Adipocyte (in vitro differentiated cells): Measurements from ENCODE around the gene DHRS13.

Source experiments
- DNase-seq: peaks from one replicate; pipeline ENCODE4 v3.0.0-alpha.2; 2015; ENCODE audit warnings: low read depth
- H3K27me3 ChIP-seq: replicated peaks from 2 replicates; pipeline ENCODE4 v1.7.0; 2013; ENCODE audit warnings: mild to moderate bottlenecking, low read length, moderate library complexity; ENCODE audit not compliant: control insufficient read depth, insufficient read depth
- H3K36me3 ChIP-seq: 2 replicates; pipeline ENCODE4 v1.7.0; 2013; ENCODE audit warnings: low read length, mild to moderate bottlenecking, moderate library complexity; ENCODE audit not compliant: control insufficient read depth, insufficient read depth, severe bottlenecking
- H3K4me1 ChIP-seq: 2 replicates; pipeline ENCODE4 v1.7.0; 2013; ENCODE audit warnings: mild to moderate bottlenecking, low read length, moderate library complexity; ENCODE audit not compliant: control insufficient read depth, insufficient read depth
- H3K4me3 ChIP-seq: 2 replicates; pipeline ENCODE4 v1.7.0; 2013; ENCODE audit warnings: mild to moderate bottlenecking, low read length, moderate library complexity
- H3K9ac ChIP-seq: 2 replicates; pipeline ENCODE4 v1.7.0; 2013; ENCODE audit warnings: mild to moderate bottlenecking, low read length, moderate library complexity
- H3K9me3 ChIP-seq: 2 replicates; pipeline ENCODE4 v1.7.0; 2013; ENCODE audit warnings: mild to moderate bottlenecking, low read length, moderate library complexity; ENCODE audit not compliant: control insufficient read depth

DHRS13 gene

DNA sequence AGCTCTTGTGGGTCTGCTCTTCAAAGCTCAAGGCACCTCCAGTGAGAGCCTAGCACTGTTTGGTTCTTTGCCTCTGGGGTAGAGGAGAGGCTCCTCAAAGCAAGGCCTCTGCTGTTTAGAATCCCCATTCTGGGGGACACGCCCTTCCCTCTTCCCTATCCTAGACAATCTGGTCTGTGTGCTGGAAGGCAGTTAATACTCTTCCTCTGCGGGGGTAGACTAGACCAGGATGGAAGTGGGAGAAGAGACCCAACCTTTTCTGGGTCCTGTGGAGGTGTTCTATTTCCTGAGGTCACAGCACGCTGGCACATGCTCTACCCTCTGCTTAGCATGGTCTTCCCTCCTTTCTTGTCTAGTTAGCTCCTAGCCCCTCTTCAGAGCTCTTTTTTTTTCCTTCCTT lies 40.3 kb downstream of the DHRS13 start:
- DNase-seq: no peak
- peaks cover 25% of the 10 kb centered on the region for H3K36me3 ChIP-seq

GRCh38 chr17:28861393-28862203 lies 41.3 kb downstream of the DHRS13 start:
- peaks cover 25% of the 10 kb centered on the region for H3K36me3 ChIP-seq
- H3K9me3 ChIP-seq: no peaks in the 10 kb centered on the region
- H3K27me3 ChIP-seq: no peaks in the 10 kb centered on the region
- DNase-seq: no peak
- no peak overlapping the region for H3K9ac ChIP-seq
- H3K4me1 ChIP-seq: no peaks in the 10 kb centered on the region
- no peak overlapping the region for H3K4me3 ChIP-seq

More for the DNA sequence above, 40.3 kb downstream of the DHRS13 start:
- Histone ChIP-seq H3K4me1 (no peaks in the 10 kb centered on the region), H3K27me3 (no peaks in the 10 kb centered on the region), H3K4me3 (no peak overlapping the region), H3K9ac (no peak overlapping the region), H3K9me3 (no peaks in the 10 kb centered on the region)

- no peaks in the 10 kb centered on the region for H3K27me3 ChIP-seq
- no peak overlapping the region for H3K9ac ChIP-seq
- peaks cover 5% of the 10 kb centered on the region for H3K4me1 ChIP-seq
- no peak overlapping the region for H3K4me3 ChIP-seq
- no peaks in the 10 kb centered on the region for H3K9me3 ChIP-seq
- peaks cover 25% of the 10 kb centered on the region for H3K36me3 ChIP-seq
- DNase-seq: no peak
Measured at GRCh38 chr17:28860363-28860808, 42.5 kb downstream of the DHRS13 start.

DNA sequence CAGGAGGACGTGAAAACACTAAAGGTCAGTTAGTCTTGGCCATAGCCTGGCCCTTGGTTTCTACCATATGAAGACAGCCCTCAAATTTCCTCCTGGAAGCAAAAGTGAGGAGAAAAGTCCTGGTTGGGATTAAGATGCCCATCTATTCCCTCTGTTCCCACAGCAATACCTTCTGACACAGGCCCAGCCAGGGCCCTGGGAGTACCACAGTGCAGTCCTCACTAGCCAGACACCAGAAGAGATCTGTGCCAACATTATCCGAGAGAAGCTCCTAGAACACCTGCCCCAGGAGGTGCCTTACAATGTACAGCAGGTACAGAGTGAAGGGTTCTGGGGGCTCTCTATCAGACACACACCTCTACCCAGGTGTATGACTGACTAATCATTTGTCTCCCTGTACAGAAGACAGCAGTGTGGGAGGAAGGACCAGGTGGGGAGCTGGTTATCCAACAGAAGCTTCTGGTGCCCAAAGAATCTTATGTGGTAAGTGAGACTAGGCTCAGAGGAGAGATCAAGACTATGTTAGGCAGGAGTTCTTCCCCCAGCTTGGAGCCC lies 44.0 kb downstream of the DHRS13 start:
- H3K9ac ChIP-seq: no peak overlapping the region
- H3K4me1 ChIP-seq: peaks cover 10% of the 10 kb centered on the region
- DNase-seq: no peak
- H3K36me3 ChIP-seq: peaks cover 25% of the 10 kb centered on the region
- H3K27me3 ChIP-seq: no peaks in the 10 kb centered on the region
- no peaks in the 10 kb centered on the region for H3K9me3 ChIP-seq
- no peak overlapping the region for H3K4me3 ChIP-seq

GRCh38 chr17:28857905-28858800 lies 44.7 kb downstream of the DHRS13 start:
- no peak for DNase-seq
- H3K27me3 ChIP-seq: no peaks in the 10 kb centered on the region
- H3K4me3 ChIP-seq: no peak overlapping the region
- H3K9ac ChIP-seq: no peak overlapping the region
- H3K4me1 ChIP-seq: peaks cover 10% of the 10 kb centered on the region
- no peaks in the 10 kb centered on the region for H3K9me3 ChIP-seq
- H3K36me3 ChIP-seq: peaks cover 25% of the 10 kb centered on the region

DNA sequence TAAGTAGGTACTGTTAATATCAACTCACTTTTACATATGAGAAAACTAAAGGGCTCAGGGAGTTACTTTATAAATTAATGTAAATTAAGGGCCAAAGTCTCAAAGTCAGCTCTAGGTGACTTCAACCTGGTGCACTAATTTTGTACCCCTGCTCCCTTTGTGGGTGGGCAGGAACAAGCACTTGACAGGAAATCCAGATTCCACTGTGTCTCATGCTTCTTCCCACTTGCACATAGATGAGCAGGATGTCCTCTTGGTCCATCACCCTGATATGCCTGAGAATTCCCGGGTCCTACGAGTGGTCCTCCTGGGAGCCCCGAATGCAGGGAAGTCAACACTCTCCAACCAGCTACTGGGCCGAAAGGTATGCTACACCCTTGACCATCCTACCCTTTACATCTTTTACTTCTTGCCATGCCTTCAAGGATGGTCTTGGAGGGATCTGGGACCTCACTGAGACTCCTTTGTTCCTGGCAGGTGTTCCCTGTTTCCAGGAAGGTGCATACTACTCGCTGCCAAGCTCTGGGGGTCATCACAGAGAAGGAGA lies 46.8 kb downstream of the DHRS13 start:
- H3K9me3 ChIP-seq: no peaks in the 10 kb centered on the region
- no peak for DNase-seq
- peak overlapping the region; percentile 93 for H3K9ac ChIP-seq
- H3K4me3 ChIP-seq: peak overlapping the region; percentile 93
- peaks cover 25% of the 10 kb centered on the region for H3K36me3 ChIP-seq
- peaks cover 10% of the 10 kb centered on the region for H3K4me1 ChIP-seq
- H3K27me3 ChIP-seq: no peaks in the 10 kb centered on the region

- DNase-seq: no peak
- H3K4me3 ChIP-seq: peak overlapping the region; percentile 93
- peaks cover 20% of the 10 kb centered on the region for H3K36me3 ChIP-seq
- peak overlapping the region; percentile 93 for H3K9ac ChIP-seq
- no peaks in the 10 kb centered on the region for H3K27me3 ChIP-seq
- H3K4me1 ChIP-seq: peaks cover 10% of the 10 kb centered on the region
- H3K9me3 ChIP-seq: no peaks in the 10 kb centered on the region
Measured at GRCh38 chr17:28855336-28855679, 47.6 kb downstream of the DHRS13 start.

DNA sequence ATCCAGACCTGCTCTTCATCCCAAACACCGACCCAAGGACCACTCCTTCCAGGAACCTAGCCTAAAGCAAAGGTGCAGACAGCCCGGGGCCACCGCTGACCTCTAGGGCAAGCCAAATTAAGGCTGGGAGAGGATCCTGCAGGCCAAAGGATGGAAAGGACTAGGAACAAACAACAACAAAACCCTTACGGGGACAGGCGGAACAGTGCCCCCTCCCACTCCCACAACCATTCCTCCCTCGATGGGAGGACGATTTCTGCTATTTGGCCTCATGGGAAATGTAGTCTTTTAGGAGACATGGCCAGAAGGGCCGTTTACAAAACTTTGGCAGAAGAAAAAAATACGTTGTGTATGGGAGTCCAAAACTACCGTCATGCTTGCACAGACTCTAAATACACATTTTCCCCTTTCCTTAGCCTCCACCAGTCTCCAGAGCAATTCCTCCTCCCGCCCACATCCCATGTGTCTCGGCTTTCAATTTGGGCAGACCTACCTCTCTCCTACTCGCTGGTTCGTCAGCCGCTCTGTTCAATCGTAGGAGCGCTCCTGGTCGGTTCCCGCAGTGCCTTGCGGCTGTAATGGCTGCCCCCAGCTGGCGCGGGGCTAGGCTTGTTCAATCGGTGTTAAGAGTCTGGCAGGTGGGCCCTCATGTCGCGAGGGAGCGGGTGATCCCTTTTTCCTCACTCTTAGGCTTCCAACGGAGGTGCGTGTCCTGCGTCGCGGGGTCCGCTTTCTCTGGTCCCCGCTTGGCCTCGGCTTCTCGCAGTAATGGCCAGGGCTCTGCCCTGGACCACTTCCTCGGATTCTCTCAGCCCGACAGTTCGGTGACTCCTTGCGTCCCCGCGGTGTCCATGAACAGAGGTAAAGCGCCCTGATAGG lies 48.2 kb downstream of the DHRS13 start, which contains the start of gene ERAL1:
ERAL1 (plus strand) TSS at position 560 of the 879 bp plus-strand sequence; CDS start at position 579, 19 bp downstream.
- Histone ChIP-seq H3K27me3 (no peaks in the 10 kb centered on the region), H3K4me1 (peaks cover 10% of the 10 kb centered on the region), H3K9me3 (no peaks in the 10 kb centered on the region), H3K36me3 (peaks cover 18% of the 10 kb centered on the region), H3K4me3 (peak within 1 kb of the TSS; percentile 93), H3K9ac (peak within 1 kb of the TSS; percentile 93)
- peak; percentile 98 for DNase-seq

DNA sequence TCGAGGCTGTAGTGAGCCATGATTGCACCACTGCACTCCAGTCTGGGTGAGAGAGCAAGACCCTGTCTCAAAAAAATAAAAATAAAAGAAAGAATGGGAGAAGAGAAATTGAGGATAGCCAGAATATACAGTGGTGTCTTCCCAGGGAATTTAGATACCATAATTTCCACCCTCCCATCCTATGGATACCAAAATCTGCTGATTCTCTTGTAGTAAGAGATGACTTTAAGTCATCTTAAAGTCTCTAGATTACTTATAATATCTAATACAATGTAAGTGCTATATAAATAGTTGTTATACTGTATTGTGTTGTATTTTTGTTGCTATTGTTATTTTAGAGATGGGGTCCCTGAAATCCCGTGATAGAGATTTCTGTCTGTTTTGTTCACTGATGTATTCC lies 49.6 kb downstream of the DHRS13 start:
- Histone ChIP-seq H3K36me3 (peaks cover 7% of the 10 kb centered on the region), H3K9ac (no peak overlapping the region), H3K27me3 (no peaks in the 10 kb centered on the region), H3K4me3 (no peak overlapping the region), H3K4me1 (peaks cover 10% of the 10 kb centered on the region), H3K9me3 (no peaks in the 10 kb centered on the region)
- no peak for DNase-seq

- no peak for DNase-seq
- Histone ChIP-seq H3K9ac (no peak overlapping the region), H3K9me3 (no peaks in the 10 kb centered on the region)
Measured at GRCh38 chr17:28849281-28849680, 53.6 kb downstream of the DHRS13 start.

More at GRCh38 chr17:28849281-28849680, 53.6 kb downstream of the DHRS13 start:
- H3K36me3 ChIP-seq: no peaks in the 10 kb centered on the region
- H3K4me1 ChIP-seq: peaks cover 2% of the 10 kb centered on the region
- no peaks in the 10 kb centered on the region for H3K27me3 ChIP-seq
- no peak overlapping the region for H3K4me3 ChIP-seq
